ENCODE data around the gene UCP3.

UCP3 gene

GRCh38 chr11:73951797-73952196 is 57.1 kb downstream of the UCP3 start:
- DNase-seq (ENCODE audit: low spot score): no peak

- no peak for DNase-seq (ENCODE audit: low spot score)
Measured at GRCh38 chr11:73950869-73951710, 57.8 kb downstream of the UCP3 start, which contains the start of gene DNAJB13. DNAJB13 (plus strand) TSS chr11:73951026; CDS start chr11:73951070, 44 bp downstream.

Measured in left forelimb (tissue), 1 donor.